ENCODE results near the gene INPP5A. TPM values are rescaled to one million over a fixed set of nuclear protein-coding genes. Genes with fewer than 3 reads are reported as not detected.

INPP5A gene
- total and polyA plus RNA-seq, 10 of the 15 experiments (the other 5 are each of a cell fraction or from before 2014, with no cell fraction given), result 0.52 to 15.0 (median 6.3) TPM

DNA sequence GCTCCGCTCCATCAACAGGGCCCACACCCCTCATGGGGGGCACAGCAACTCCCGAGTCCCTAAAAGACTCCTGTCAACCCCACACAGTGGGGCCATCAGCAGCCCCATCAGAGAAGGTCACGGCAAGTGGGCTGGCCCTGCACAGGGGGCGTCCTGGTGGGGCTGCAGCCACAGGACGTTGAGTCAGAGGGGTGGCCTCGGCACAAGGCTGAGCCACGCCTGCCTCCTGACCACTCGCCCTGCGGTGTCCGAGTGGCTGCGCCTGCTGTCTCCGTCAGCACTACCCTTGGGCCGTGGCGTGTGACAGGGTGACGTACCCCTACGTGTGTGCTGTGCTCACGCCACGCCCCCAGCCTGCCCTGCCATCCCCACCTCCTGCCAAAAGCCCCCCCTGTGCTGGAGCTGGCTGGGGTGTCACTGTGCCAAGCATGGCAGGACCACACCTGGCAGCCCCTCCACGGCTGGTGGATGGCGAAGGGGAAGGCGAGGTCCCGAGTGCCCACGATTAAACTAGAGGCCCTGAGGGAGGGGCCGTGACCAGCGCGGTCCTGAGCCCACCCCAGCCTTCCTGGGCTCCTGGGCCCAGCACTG is 274.4 kb downstream of the INPP5A start:
- Histone ChIP-seq H3K9ac (ENCODE audit: control insufficient read depth, insufficient read depth, low read length) (no peak overlapping the region), H3K36me3 (ENCODE audit: control insufficient read depth in 2 of 2, insufficient read depth in 2 of 2, low read length in 1 of 2) (no peaks in the 10 kb centered on the region), H3K4me1 (ENCODE audit: control insufficient read depth, insufficient read depth, low read length) (no peaks in the 10 kb centered on the region), H3K27ac (ENCODE audit: control insufficient read depth, insufficient read depth) (no peak overlapping the region), H4K20me1 (ENCODE audit: control insufficient read depth, insufficient read depth) (no peaks in the 10 kb centered on the region), H3K79me2 (ENCODE audit: control insufficient read depth, insufficient read depth, low read length) (no peaks in the 10 kb centered on the region), H3K27me3 (replicated peaks in 1 of 2; ENCODE audit: control insufficient read depth in 2 of 2, insufficient read depth in 2 of 2, low read length in 1 of 2) (no peaks in the 10 kb centered on the region), H3K9me3 (replicated peaks; ENCODE audit: control insufficient read depth, insufficient read depth, low read length) (no peaks in the 10 kb centered on the region; the same call in 2 of the 3 replicates), H2AFZ (ENCODE audit: control insufficient read depth, low read depth, low read length) (no peak overlapping the region), H3K4me3 (no peak overlapping the region), H3K4me2 (ENCODE audit: control insufficient read depth, insufficient read depth) (no peak overlapping the region)
- ChIA-PET POLR2A (no interaction called here), RAD21 (ENCODE audit: unreplicated experiment) (no interaction called here), CTCF (no interaction called here), SMC1A (ENCODE audit: uncharacterized antibody, unreplicated experiment) (no interaction called here)
- DNase-seq (ENCODE audit: low read depth, low spot score) (no peak), ATAC-seq (no peak), FAIRE-seq (no peak)
- BruUV-seq (replicated peaks), result no TSS peak
- in situ Hi-C loops (cut with MboI), result no loop called here
- WGBS (ENCODE audit: insufficient coverage, insufficient replicate concordance, low lambda C conversion rate, missing lambda C conversion rate), result 54% methylated on average over 26 of the region's 26 CpGs
- intact Hi-C loops (cut with micrococcal nuclease; ENCODE audit: unreplicated experiment), result no loop called here
- no peak for TF ChIP-seq JUND (IDR thresholded peaks at IDR 0.05; ENCODE audit: low read depth, low read length)
- TF ChIP-seq EGR1 (IDR thresholded peaks at IDR 0.05; ENCODE audit: borderline replicate concordance in 1 of 2, low read depth in 2 of 2, low read length in 2 of 2), result no peak
- TF ChIP-seq STAT3 (IDR thresholded peaks at IDR 0.05; ENCODE audit: low read depth, low read length), result no peak
- no peak for TF ChIP-seq TCF7 (IDR thresholded peaks at IDR 0.05; ENCODE audit: borderline replicate concordance)
- TF ChIP-seq JUNB (IDR thresholded peaks at IDR 0.05), result no peak
- TF ChIP-seq, protein P1, sequence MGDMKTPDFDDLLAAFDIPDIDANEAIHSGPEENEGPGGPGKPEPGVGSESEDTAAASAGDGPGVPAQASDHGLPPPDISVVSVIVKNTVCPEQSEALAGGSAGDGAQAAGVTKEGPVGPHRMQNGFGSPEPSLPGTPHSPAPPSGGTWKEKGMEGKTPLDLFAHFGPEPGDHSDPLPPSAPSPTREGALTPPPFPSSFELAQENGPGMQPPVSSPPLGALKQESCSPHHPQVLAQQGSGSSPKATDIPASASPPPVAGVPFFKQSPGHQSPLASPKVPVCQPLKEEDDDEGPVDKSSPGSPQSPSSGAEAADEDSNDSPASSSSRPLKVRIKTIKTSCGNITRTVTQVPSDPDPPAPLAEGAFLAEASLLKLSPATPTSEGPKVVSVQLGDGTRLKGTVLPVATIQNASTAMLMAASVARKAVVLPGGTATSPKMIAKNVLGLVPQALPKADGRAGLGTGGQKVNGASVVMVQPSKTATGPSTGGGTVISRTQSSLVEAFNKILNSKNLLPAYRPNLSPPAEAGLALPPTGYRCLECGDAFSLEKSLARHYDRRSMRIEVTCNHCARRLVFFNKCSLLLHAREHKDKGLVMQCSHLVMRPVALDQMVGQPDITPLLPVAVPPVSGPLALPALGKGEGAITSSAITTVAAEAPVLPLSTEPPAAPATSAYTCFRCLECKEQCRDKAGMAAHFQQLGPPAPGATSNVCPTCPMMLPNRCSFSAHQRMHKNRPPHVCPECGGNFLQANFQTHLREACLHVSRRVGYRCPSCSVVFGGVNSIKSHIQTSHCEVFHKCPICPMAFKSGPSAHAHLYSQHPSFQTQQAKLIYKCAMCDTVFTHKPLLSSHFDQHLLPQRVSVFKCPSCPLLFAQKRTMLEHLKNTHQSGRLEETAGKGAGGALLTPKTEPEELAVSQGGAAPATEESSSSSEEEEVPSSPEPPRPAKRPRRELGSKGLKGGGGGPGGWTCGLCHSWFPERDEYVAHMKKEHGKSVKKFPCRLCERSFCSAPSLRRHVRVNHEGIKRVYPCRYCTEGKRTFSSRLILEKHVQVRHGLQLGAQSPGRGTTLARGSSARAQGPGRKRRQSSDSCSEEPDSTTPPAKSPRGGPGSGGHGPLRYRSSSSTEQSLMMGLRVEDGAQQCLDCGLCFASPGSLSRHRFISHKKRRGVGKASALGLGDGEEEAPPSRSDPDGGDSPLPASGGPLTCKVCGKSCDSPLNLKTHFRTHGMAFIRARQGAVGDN (IDR thresholded peaks at IDR 0.05), result no peak
- TF ChIP-seq ZNF217 (IDR thresholded peaks at IDR 0.05), result no peak
- TF ChIP-seq, protein P2, sequence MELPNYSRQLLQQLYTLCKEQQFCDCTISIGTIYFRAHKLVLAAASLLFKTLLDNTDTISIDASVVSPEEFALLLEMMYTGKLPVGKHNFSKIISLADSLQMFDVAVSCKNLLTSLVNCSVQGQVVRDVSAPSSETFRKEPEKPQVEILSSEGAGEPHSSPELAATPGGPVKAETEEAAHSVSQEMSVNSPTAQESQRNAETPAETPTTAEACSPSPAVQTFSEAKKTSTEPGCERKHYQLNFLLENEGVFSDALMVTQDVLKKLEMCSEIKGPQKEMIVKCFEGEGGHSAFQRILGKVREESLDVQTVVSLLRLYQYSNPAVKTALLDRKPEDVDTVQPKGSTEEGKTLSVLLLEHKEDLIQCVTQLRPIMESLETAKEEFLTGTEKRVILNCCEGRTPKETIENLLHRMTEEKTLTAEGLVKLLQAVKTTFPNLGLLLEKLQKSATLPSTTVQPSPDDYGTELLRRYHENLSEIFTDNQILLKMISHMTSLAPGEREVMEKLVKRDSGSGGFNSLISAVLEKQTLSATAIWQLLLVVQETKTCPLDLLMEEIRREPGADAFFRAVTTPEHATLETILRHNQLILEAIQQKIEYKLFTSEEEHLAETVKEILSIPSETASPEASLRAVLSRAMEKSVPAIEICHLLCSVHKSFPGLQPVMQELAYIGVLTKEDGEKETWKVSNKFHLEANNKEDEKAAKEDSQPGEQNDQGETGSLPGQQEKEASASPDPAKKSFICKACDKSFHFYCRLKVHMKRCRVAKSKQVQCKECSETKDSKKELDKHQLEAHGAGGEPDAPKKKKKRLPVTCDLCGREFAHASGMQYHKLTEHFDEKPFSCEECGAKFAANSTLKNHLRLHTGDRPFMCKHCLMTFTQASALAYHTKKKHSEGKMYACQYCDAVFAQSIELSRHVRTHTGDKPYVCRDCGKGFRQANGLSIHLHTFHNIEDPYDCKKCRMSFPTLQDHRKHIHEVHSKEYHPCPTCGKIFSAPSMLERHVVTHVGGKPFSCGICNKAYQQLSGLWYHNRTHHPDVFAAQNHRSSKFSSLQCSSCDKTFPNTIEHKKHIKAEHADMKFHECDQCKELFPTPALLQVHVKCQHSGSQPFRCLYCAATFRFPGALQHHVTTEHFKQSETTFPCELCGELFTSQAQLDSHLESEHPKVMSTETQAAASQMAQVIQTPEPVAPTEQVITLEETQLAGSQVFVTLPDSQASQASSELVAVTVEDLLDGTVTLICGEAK (IDR thresholded peaks at IDR 0.05; ENCODE audit: borderline replicate concordance), result no peak
- no peak for TF ChIP-seq PML (IDR thresholded peaks at IDR 0.05; ENCODE audit: low read length)
- no peak for TF ChIP-seq EED (IDR thresholded peaks at IDR 0.05; ENCODE audit: low read depth)
- no peak for TF ChIP-seq CBX3 (IDR thresholded peaks at IDR 0.05; ENCODE audit: borderline replicate concordance, low read depth)
- no peak for TF ChIP-seq RUNX3 (IDR thresholded peaks at IDR 0.05; ENCODE audit: low read length)
- TF ChIP-seq CBX5 (IDR thresholded peaks at IDR 0.05; ENCODE audit: low read depth), result no peak
- TF ChIP-seq ASH2L (IDR thresholded peaks at IDR 0.05; ENCODE audit: borderline replicate concordance, low read depth), result no peak
- TF ChIP-seq MTA2 (IDR thresholded peaks at IDR 0.05; ENCODE audit: low read depth), result no peak
- no peak for TF ChIP-seq CEBPB (IDR thresholded peaks at IDR 0.05; ENCODE audit: borderline replicate concordance in 1 of 2, low read depth in 2 of 2, low read length in 2 of 2)
- TF ChIP-seq KLF5 (IDR thresholded peaks at IDR 0.05; ENCODE audit: partially characterized antibody), result no peak
- TF ChIP-seq TCF3 (IDR thresholded peaks at IDR 0.05; ENCODE audit: borderline replicate concordance, insufficient read depth, low read depth, low read length), result no peak
- no peak for TF ChIP-seq MYB (IDR thresholded peaks at IDR 0.05; ENCODE audit: borderline replicate concordance, low read depth, low read length)

Data from GM12878 (cell line).